GM12878 (cell line): ENCODE measurements around the gene KRT7.

Experiments used
- CTCF ChIP-seq, 3 experiments: IDR thresholded peaks in 2 of 3; conservative IDR thresholded peaks in 1 of 3; 2 replicates each; pipeline ENCODE4 v1.5.1; 2011; ENCODE audit warnings: low read depth in 3 of 3, low read length in 3 of 3, mild to moderate bottlenecking in 3 of 3, control low read depth in 2 of 3, moderate library complexity in 2 of 3, inconsistent platforms in 1 of 3, mixed read lengths in 1 of 3; ENCODE audit not compliant: control insufficient read depth in 2 of 3, insufficient read depth in 1 of 3; ENCODE audit errors: extremely low read depth in 1 of 3
- EZH2 ChIP-seq: IDR thresholded peaks from 2 replicates; pipeline ENCODE4 v1.6.1; 2012; ENCODE audit warnings: low read depth, mild to moderate bottlenecking, control low read depth, inconsistent platforms, low read length, borderline replicate concordance; ENCODE audit not compliant: control insufficient read depth
- FOS ChIP-seq: IDR thresholded peaks from 3 replicates; pipeline ENCODE4 v1.6.1; 2011; ENCODE audit warnings: borderline replicate concordance; ENCODE audit not compliant: insufficient read length; ENCODE audit errors: extremely low read depth
- GABPA ChIP-seq: IDR thresholded peaks from 2 replicates; pipeline ENCODE4 v1.6.1; 2014; ENCODE audit warnings: antibody characterized with exemption, low read depth, mild to moderate bottlenecking, inconsistent platforms
- REST ChIP-seq: IDR thresholded peaks from 2 replicates; pipeline ENCODE4 v1.6.1; 2012; ENCODE audit warnings: mild to moderate bottlenecking, low read depth, low read length
- STAT3 ChIP-seq: IDR thresholded peaks from 2 replicates; pipeline ENCODE4 v1.6.1; 2011; ENCODE audit warnings: low read depth, low read length, improper control_type of control experiment
- TAF1 ChIP-seq: IDR thresholded peaks from 2 replicates; pipeline ENCODE4 v1.6.1; 2011; ENCODE audit warnings: mild to moderate bottlenecking, low read depth, low read length, borderline replicate concordance

DNA sequence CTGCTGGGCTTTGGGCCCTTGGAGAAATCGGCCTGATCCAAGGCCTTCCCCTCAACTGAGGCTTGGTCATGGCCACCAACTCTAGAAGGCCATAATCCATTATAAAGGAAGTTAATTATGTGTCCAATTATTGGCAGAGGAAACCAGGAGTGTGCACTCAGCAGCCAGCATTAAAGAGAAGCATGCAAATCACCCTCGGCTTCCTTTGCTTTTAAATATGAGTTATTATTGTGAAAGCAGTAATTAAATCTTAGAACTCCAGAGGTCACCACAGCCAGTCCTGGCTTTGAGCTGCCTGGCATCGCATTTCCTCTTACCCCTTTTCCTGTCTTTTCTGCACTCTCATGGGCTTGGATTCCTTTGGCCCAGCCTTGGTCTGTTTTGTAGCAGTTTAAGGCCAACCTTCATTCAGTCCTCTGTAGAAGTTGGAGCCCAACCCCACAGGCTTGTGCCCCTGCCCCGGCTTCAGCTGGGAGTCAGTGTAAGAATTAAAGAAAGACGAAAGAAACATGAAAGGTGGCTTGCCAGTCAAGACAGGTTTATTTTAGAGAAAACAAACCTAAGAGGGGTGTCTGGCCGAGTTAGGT lies 26.7 kb downstream of the KRT7 start:
- no peak for TF ChIP-seq STAT3
- no peak for TF ChIP-seq REST
- TF ChIP-seq FOS: no peak
- TF ChIP-seq CTCF (IDR thresholded peaks at IDR 0.05 in 2 of 3, conservative IDR thresholded peaks at IDR 0.05 in 1 of 3; ENCODE audit: control insufficient read depth in 2 of 3, extremely low read depth in 1 of 3, insufficient read depth in 1 of 3, low read depth in 3 of 3, low read length in 3 of 3): no peak
- no peak for TF ChIP-seq EZH2
- TF ChIP-seq TAF1: no peak
- TF ChIP-seq GABPA: no peak
